ENCODE results near the gene PRICKLE4.

PRICKLE4 gene

GRCh38 chr6:41774841-41775240, 5.7 kb upstream of the PRICKLE4 start:
- DNase-seq = no peak

- DNase-seq = no peak
Measured at GRCh38 chr6:41775293-41775882, 5.2 kb upstream of the PRICKLE4 start.

- no peak for DNase-seq
Measured at GRCh38 chr6:41777551-41778285, 2.9 kb upstream of the PRICKLE4 start.

- no peak for DNase-seq
Measured at GRCh38 chr6:41778895-41779294, 1.7 kb upstream of the PRICKLE4 start.

- no peak for DNase-seq
Measured at GRCh38 chr6:41779336-41779735, 1.2 kb upstream of the PRICKLE4 start.

- peak; percentile 94 for DNase-seq
Measured at GRCh38 chr6:41779788-41780550, 613 bp upstream of the PRICKLE4 start, which contains the start of gene FRS3. Gene FRS3, minus strand, starts transcription at chr6:41779900. Its CDS starts 2,913 bp downstream, at chr6:41776987.

GRCh38 chr6:41781366-41781730, 766 bp downstream of the PRICKLE4 start:
- DNase-seq = no peak

GRCh38 chr6:41783106-41783780, 2.7 kb downstream of the PRICKLE4 start:
- no peak for DNase-seq

GRCh38 chr6:41784581-41785171, 4.1 kb downstream of the PRICKLE4 start:
- no peak for DNase-seq

- DNase-seq = no peak
Measured at GRCh38 chr6:41785254-41785653, 4.7 kb downstream of the PRICKLE4 start.

GRCh38 chr6:41785689-41786450, 5.3 kb downstream of the PRICKLE4 start:
- DNase-seq = no peak

GRCh38 chr6:41786451-41787218, 6.1 kb downstream of the PRICKLE4 start:
- DNase-seq = peak; percentile 42

GRCh38 chr6:41787219-41787917, 6.8 kb downstream of the PRICKLE4 start, which contains the start of gene TOMM6:
Gene TOMM6, plus strand, starts transcription at chr6:41787694. Its CDS starts 4 bp downstream, at chr6:41787698.
- peak; percentile 53 for DNase-seq

- DNase-seq = no peak
Measured at GRCh38 chr6:41789390-41789724, 8.8 kb downstream of the PRICKLE4 start.

- DNase-seq = no peak
Measured at GRCh38 chr6:41790045-41790444, 9.5 kb downstream of the PRICKLE4 start.

- DNase-seq = no peak
Measured at GRCh38 chr6:41791305-41791704, 10.7 kb downstream of the PRICKLE4 start.

GRCh38 chr6:41791984-41792383, 11.4 kb downstream of the PRICKLE4 start:
- no peak for DNase-seq

- DNase-seq = no peak
Measured at GRCh38 chr6:41796474-41796873, 15.9 kb downstream of the PRICKLE4 start.

GRCh38 chr6:41798901-41799558, 18.4 kb downstream of the PRICKLE4 start:
- DNase-seq = no peak

- DNase-seq = no peak
Measured at GRCh38 chr6:41799559-41799911, 19.0 kb downstream of the PRICKLE4 start.

Measured in cortex of kidney (tissue), 1 donor.